ENCODE results near the gene CNTN4. TPM values are rescaled to one million over a fixed set of nuclear protein-coding genes. Genes with fewer than 3 reads are reported as not detected.

Gene CNTN4
- total RNA-seq, 1 experiment from 2014 or later, result 1.6 TPM

DNA sequence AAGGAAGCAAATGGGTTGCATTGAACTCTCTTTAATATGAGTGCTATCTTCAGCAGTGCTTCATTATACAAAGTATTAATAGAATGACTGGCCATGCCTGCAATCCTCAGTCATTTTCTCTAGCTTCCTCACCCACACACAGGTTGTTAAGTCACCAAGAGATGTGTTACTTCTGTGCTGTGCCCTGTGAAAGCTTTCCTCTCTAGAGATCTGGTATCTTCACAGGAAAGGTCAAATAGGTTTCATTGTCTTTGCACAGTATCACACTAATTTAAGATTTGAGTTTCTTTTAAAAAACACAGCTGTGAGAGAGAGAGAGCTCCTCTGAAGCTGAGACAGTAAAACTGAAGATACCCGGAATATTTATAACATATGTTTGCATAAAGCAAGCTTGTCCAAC lies 278.6 kb downstream of the CNTN4 start:
- Histone ChIP-seq H3K18ac (ENCODE audit: insufficient read length, low read depth, low read length) (no peak overlapping the region), H3K79me2 (ENCODE audit: insufficient read depth, low read length) (no peaks in the 10 kb centered on the region), H3K9me3 (ENCODE audit: control insufficient read depth, low read depth, low read length) (no peaks in the 10 kb centered on the region), H3K4ac (ENCODE audit: low read depth, low read length) (no peak overlapping the region), H2BK20ac (ENCODE audit: low read depth, low read length, poor library complexity, severe bottlenecking) (no peak overlapping the region), H2AFZ (ENCODE audit: low read length) (no peak overlapping the region), H4K5ac (ENCODE audit: insufficient read length, low read depth, low read length) (no peak overlapping the region), H3T11ph (ENCODE audit: low read length) (no peak overlapping the region), H4K91ac (ENCODE audit: insufficient read length, low read depth, low read length) (no peak overlapping the region), H2BK5ac (ENCODE audit: insufficient read length, low read length) (no peak overlapping the region), H3K4me1 (ENCODE audit: insufficient read depth, low read length) (no peaks in the 10 kb centered on the region), H3K27ac (ENCODE audit: insufficient read length, low read depth, low read length) (no peak overlapping the region), H2BK120ac (ENCODE audit: low read depth, low read length, poor library complexity, severe bottlenecking) (no peak overlapping the region), H2BK12ac (ENCODE audit: insufficient read length, low read depth, low read length) (no peak overlapping the region), H3K56ac (ENCODE audit: insufficient read length, low read depth, low read length) (no peak overlapping the region), H2BK15ac (ENCODE audit: low read depth, low read length) (no peak overlapping the region), H4K8ac (replicated peaks; ENCODE audit: insufficient read length, low read depth, low read length) (no peak overlapping the region), H3K23ac (ENCODE audit: insufficient read length, low read depth, low read length) (no peak overlapping the region), H4K20me1 (ENCODE audit: control insufficient read depth, insufficient read depth, insufficient read length) (no peaks in the 10 kb centered on the region), H3K4me2 (ENCODE audit: insufficient read depth, insufficient read length, low read length) (no peak overlapping the region), H3K27me3 (ENCODE audit: insufficient read depth, low read length) (no peaks in the 10 kb centered on the region), H3K23me2 (ENCODE audit: insufficient read length, low read depth, low read length, poor library complexity, severe bottlenecking) (no peaks in the 10 kb centered on the region), H3K9ac (ENCODE audit: extremely low read depth, insufficient read length, low read length) (no peak overlapping the region), H3K14ac (ENCODE audit: insufficient read depth, low read length) (no peak overlapping the region), H3K79me1 (ENCODE audit: insufficient read depth, low read depth, low read length, poor library complexity, severe bottlenecking) (no peaks in the 10 kb centered on the region), H2AK5ac (ENCODE audit: insufficient read length, low read length) (no peak overlapping the region)
- WGBS (ENCODE audit: extremely low coverage, insufficient read length, low lambda C conversion rate), result no CpG with 5 or more reads among the region's 1 CpG
- TF ChIP-seq, protein P1, sequence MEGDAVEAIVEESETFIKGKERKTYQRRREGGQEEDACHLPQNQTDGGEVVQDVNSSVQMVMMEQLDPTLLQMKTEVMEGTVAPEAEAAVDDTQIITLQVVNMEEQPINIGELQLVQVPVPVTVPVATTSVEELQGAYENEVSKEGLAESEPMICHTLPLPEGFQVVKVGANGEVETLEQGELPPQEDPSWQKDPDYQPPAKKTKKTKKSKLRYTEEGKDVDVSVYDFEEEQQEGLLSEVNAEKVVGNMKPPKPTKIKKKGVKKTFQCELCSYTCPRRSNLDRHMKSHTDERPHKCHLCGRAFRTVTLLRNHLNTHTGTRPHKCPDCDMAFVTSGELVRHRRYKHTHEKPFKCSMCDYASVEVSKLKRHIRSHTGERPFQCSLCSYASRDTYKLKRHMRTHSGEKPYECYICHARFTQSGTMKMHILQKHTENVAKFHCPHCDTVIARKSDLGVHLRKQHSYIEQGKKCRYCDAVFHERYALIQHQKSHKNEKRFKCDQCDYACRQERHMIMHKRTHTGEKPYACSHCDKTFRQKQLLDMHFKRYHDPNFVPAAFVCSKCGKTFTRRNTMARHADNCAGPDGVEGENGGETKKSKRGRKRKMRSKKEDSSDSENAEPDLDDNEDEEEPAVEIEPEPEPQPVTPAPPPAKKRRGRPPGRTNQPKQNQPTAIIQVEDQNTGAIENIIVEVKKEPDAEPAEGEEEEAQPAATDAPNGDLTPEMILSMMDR (conservative IDR thresholded peaks at IDR 0.05), result no peak
- H3K9me3 Mint-ChIP-seq, result no peaks in the 10 kb centered on the region
- H3K27ac Mint-ChIP-seq, result peak overlapping the region in 1 of 3 experiments; percentile 44; a peak in 1 of 7 replicates
- DNase-seq, result no peak
- no peaks in the 10 kb centered on the region for H3K36me3 Mint-ChIP-seq (ENCODE audit: insufficient read depth in 1 of 3, low read depth in 3 of 3)
- H3K27me3 Mint-ChIP-seq (ENCODE audit: low read depth), result no peaks in the 10 kb centered on the region
- H3K4me3 Mint-ChIP-seq, result no peak overlapping the region
- H3K4me1 Mint-ChIP-seq, result peaks cover 19 to 20% of the 10 kb centered on the region in 2 experiments

Measured in H9 (cell line).